ENCODE data around the gene FAM13A. TPM values are rescaled to one million over a fixed set of nuclear protein-coding genes. Genes with fewer than 3 reads are reported as not detected.

FAM13A gene
- total and polyA plus RNA-seq, 9 of the 15 experiments (the other 6 are each of a cell fraction or from before 2014, with no cell fraction given) = 11.3 to 23.3 (median 14.7) TPM

GRCh38 chr4:88879991-88880390 lies 177.0 kb downstream of the FAM13A start:
- ATAC-seq (no peak), DNase-seq (ENCODE audit: extremely low read depth in 1 of 4, low spot score in 3 of 4) (no peak), FAIRE-seq (peak; percentile 15)
- Histone ChIP-seq H3K9me3 (replicated peaks; ENCODE audit: control insufficient read depth, insufficient read depth, low read depth, low read length) (no peaks in the 10 kb centered on the region), H3K9me1 (ENCODE audit: control insufficient read depth, insufficient read depth, low read length) (no peaks in the 10 kb centered on the region), H3K9ac (ENCODE audit: insufficient read depth in 1 of 2, low read depth in 2 of 2, low read length in 2 of 2) (no peak overlapping the region; a peak in 1 of 4 replicates), H3K4me2 (ENCODE audit: insufficient read depth, low read length) (peak overlapping the region; percentile 25; the same call in 1 of the 2 replicates), H3K4me1 (replicated peaks in 1 of 2; ENCODE audit: control insufficient read depth in 2 of 2, insufficient read depth in 2 of 2, low read length in 2 of 2) (peaks cover 0 to 14% of the 10 kb centered on the region in 2 experiments; a peak in 4 of 5 replicates), H3K4me3 (no peak overlapping the region), H4K20me1 (replicated peaks; ENCODE audit: control insufficient read depth, insufficient read depth, low read length) (no peaks in the 10 kb centered on the region), H3K27ac (ENCODE audit: extremely low read depth, low read depth, low read length) (peak overlapping the region; percentile 47; the same call in 1 of the 3 replicates), H2AFZ (ENCODE audit: low read depth, low read length) (peak overlapping the region; percentile 59; the same call in 1 of the 2 replicates), H3K79me2 (ENCODE audit: control insufficient read depth, insufficient read depth, low read length) (peaks cover 6% of the 10 kb centered on the region; the same call in 1 of the 3 replicates), H3K27me3 (ENCODE audit: control insufficient read depth in 2 of 2, insufficient read depth in 2 of 2, low read length in 2 of 2) (no peaks in the 10 kb centered on the region), H3K36me3 (ENCODE audit: control insufficient read depth, insufficient read depth, low read length) (no peaks in the 10 kb centered on the region)
- no TSS peak for BruUV-seq (replicated peaks)
- POLR2A ChIA-PET = interaction anchor here (0.7 to 1.5 kb wide), 2 partner anchors 11 to 27 kb away, joined by 3 read pairs; no protein-coding TSS in a partner anchor
- CTCF ChIA-PET (ENCODE audit: low intra/inter-chr PET ratio) = no interaction called here
- TF ChIP-seq SMARCB1 (IDR thresholded peaks at IDR 0.05; ENCODE audit: insufficient read length, low read depth) = no peak
- 32% methylated on average over 4 of the region's 4 CpGs for WGBS (ENCODE audit: insufficient coverage, low coverage, missing lambda C conversion rate)
- in situ Hi-C loops (cut with MboI) = no loop called here
- intact Hi-C loops (cut with micrococcal nuclease) = loop anchor here (10.0 kb wide), 1 partner anchor 235 kb away; the partner anchor contains the start of gene TIGD2

GRCh38 chr4:88878642-88879041 lies 178.3 kb downstream of the FAM13A start:
- in situ Hi-C loops (cut with MboI) = no loop called here
- FAIRE-seq = no peak
- Histone ChIP-seq H4K20me1 (replicated peaks; ENCODE audit: control insufficient read depth, insufficient read depth, low read length) (no peaks in the 10 kb centered on the region), H3K4me3 (no peak overlapping the region), H3K4me1 (replicated peaks in 1 of 2; ENCODE audit: control insufficient read depth in 2 of 2, insufficient read depth in 2 of 2, low read length in 2 of 2) (peaks cover 0 to 14% of the 10 kb centered on the region in 2 experiments; a peak in 4 of 5 replicates), H3K9me1 (ENCODE audit: control insufficient read depth, insufficient read depth, low read length) (no peaks in the 10 kb centered on the region), H2AFZ (ENCODE audit: low read depth, low read length) (no peak overlapping the region), H3K27me3 (ENCODE audit: control insufficient read depth in 2 of 2, insufficient read depth in 2 of 2, low read length in 2 of 2) (no peaks in the 10 kb centered on the region), H3K79me2 (ENCODE audit: control insufficient read depth, insufficient read depth, low read length) (peaks cover 6% of the 10 kb centered on the region; the same call in 1 of the 3 replicates), H3K9me3 (replicated peaks; ENCODE audit: control insufficient read depth, insufficient read depth, low read depth, low read length) (no peaks in the 10 kb centered on the region), H3K4me2 (ENCODE audit: insufficient read depth, low read length) (no peak overlapping the region), H3K36me3 (ENCODE audit: control insufficient read depth, insufficient read depth, low read length) (no peaks in the 10 kb centered on the region), H3K27ac (ENCODE audit: extremely low read depth, low read depth, low read length) (no peak overlapping the region), H3K9ac (ENCODE audit: insufficient read depth in 1 of 2, low read depth in 2 of 2, low read length in 2 of 2) (no peak overlapping the region)
- ATAC-seq = no peak
- CTCF ChIA-PET (ENCODE audit: low intra/inter-chr PET ratio) = no interaction called here
- WGBS (ENCODE audit: insufficient coverage, low coverage, missing lambda C conversion rate) = 18% methylated on average over 1 of the region's 1 CpG
- intact Hi-C loops (cut with micrococcal nuclease) = no loop called here
- POLR2A ChIA-PET = interaction anchor here (0.7 kb wide), 1 partner anchor 293 kb away, joined by 3 read pairs; no protein-coding TSS in a partner anchor
- TF ChIP-seq USF1 (CRISPR knock-in tag; IDR thresholded peaks at IDR 0.05) = no peak
- no peak for TF ChIP-seq OTX1 (CRISPR knock-in tag; IDR thresholded peaks at IDR 0.05)
- TF ChIP-seq ZNF639 (CRISPR knock-in tag; conservative IDR thresholded peaks at IDR 0.05 in 1 of 2, IDR thresholded peaks at IDR 0.05 in 1 of 2) = no peak
- no peak for TF ChIP-seq NCOA6 (IDR thresholded peaks at IDR 0.05)
- BruUV-seq (replicated peaks) = no TSS peak
- no peak for DNase-seq (ENCODE audit: extremely low read depth in 1 of 4, low spot score in 3 of 4)

Measured in K562 (cell line).